Sigmoid colon (tissue), 7 donors: ENCODE results near the gene TRABD2B. TPM values are rescaled to one million over a fixed set of nuclear protein-coding genes. Genes with fewer than 3 reads are reported as not detected.

Experiments used
- DNase-seq: peaks from one replicate; pipeline ENCODE4 v3.0.0-alpha.2; 2019
- H3K27ac ChIP-seq, 4 donors: fragments of 200-600 bp; sonication (generic); one replicate each; pipeline ENCODE4 v1.5.1; 2016 to 2019; ENCODE audit warnings: mild to moderate bottlenecking in 1 of 4
- H3K27me3 ChIP-seq, 3 donors: fragments of 200-600 bp; sonication (generic); one replicate each; pipeline ENCODE4 v1.5.1; 2019; ENCODE audit warnings: mild to moderate bottlenecking in 1 of 3
- H3K36me3 ChIP-seq, 4 donors: fragments of 200-600 bp; sonication (generic); one replicate each; pipeline ENCODE4 v1.5.1; 2016 to 2019
- H3K4me1 ChIP-seq, 4 donors: fragments of 200-600 bp; sonication (generic); one replicate each; pipeline ENCODE4 v1.5.1; 2017 to 2019
- H3K4me3 ChIP-seq, 4 donors: fragments of 200-600 bp; sonication (generic); one replicate each; pipeline ENCODE4 v1.5.1; 2017 to 2019; ENCODE audit warnings: mild to moderate bottlenecking in 2 of 4, moderate library complexity in 1 of 4
- H3K9me3 ChIP-seq, 4 donors: fragments of 200-600 bp in 3 of 4; sonication (generic) in 3 of 4; one replicate each; pipeline versions ENCODE4 v1.5.1 to v1.6.1; 2013 to 2019
- EP300 ChIP-seq, 4 donors: sonication (generic); formaldehyde crosslinking; IDR thresholded peaks; one replicate each; pipeline ENCODE4 v1.6.1; 2017; ENCODE audit warnings: antibody characterized with exemption in 4 of 4
- POLR2A ChIP-seq, 2 donors: fragments of 450-650 bp; IDR thresholded peaks; one replicate each; pipeline ENCODE4 v1.6.1; 2016; ENCODE audit warnings: antibody characterized with exemption in 2 of 2, mild to moderate bottlenecking in 2 of 2, moderate library complexity in 2 of 2
- POLR2AphosphoS5 ChIP-seq, 4 donors: sonication (generic); formaldehyde crosslinking; IDR thresholded peaks; one replicate each; pipeline ENCODE4 v1.6.1; 2017; ENCODE audit warnings: antibody characterized with exemption in 4 of 4
- WGBS, 2 donors: extraction: QIAGEN DNeasy Blood & Tissue Kit; methylation state at CpG; one replicate each; pipeline ENCODE4 v1.1.7; 2013; 5-methylcytosine and 5-hydroxymethylcytosine counted together
- intact Hi-C: fragments of 100-400 bp; cut with DNase I; formaldehyde crosslinking; loops from one replicate; pipeline ENCODE4 v1.15.1; 2023
- polyA plus RNA-seq, 3 donors: library from polyadenylated mRNA; stranded (reverse); fragments of 200-250 nt; gene quantifications; one replicate each; pipeline ENCODE4 v1.2.3, GENCODE V29; 2013
- total RNA-seq, 4 donors: library from RNA; depleted of rRNA; stranded (reverse); fragments of >200 nt; gene quantifications; one replicate each; pipeline ENCODE4 v1.1.0, GENCODE V29; 2016
- TF ChIP-seq, protein P1 (sequence below), 4 experiments: fragments of 450-650 bp in 3 of 4; fragments of 200-600 bp in 1 of 4; IDR thresholded peaks; one replicate each; pipeline ENCODE4 v1.5.1; 2016 to 2019; ENCODE audit warnings: antibody characterized with exemption in 4 of 4, mild to moderate bottlenecking in 3 of 4, moderate library complexity in 2 of 4
- donor health status: healthy with polysubstance abuse.
- donor health status: Bipolar disorder and iron deficiency.
- donor health status: healthy.

Gene TRABD2B
- total and polyA plus RNA-seq, 7 donors = 0.63 to 1.8 (median 1.0) TPM; not detected in 1

DNA sequence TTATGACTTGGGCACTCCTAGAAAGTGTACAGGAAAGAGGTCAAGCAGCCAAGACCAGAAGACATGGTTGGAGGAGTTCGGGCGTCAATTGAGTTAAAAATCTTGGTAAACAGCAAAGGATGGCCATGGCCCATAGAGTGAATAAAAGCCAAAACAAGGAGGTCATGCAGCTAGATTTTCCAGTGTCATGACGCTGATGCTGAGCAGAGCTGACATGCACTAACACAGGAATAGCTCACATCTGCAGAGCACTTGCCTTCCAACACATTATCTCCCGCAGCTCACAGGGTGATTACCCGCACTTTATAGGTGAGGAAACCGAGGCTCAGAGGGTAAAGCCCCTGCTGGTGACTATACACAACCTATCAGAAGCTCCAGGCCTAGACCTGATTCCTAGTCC, 49.7 kb downstream of the TRABD2B start:
- no peak for DNase-seq
- Histone ChIP-seq H3K4me1 (peaks cover 0 to 12% (median 3%) of the 10 kb centered on the region in 4 donors), H3K9me3 (no peaks in the 10 kb centered on the region), H3K27ac (no peak overlapping the region), H3K27me3 (no peaks in the 10 kb centered on the region), H3K4me3 (no peak overlapping the region), H3K36me3 (no peaks in the 10 kb centered on the region)
- TF ChIP-seq EP300 (IDR thresholded peaks at IDR 0.05) = no peak
- no peak for TF ChIP-seq POLR2A (IDR thresholded peaks at IDR 0.05)
- TF ChIP-seq POLR2AphosphoS5 (IDR thresholded peaks at IDR 0.05) = no peak
- TF ChIP-seq, protein P1, sequence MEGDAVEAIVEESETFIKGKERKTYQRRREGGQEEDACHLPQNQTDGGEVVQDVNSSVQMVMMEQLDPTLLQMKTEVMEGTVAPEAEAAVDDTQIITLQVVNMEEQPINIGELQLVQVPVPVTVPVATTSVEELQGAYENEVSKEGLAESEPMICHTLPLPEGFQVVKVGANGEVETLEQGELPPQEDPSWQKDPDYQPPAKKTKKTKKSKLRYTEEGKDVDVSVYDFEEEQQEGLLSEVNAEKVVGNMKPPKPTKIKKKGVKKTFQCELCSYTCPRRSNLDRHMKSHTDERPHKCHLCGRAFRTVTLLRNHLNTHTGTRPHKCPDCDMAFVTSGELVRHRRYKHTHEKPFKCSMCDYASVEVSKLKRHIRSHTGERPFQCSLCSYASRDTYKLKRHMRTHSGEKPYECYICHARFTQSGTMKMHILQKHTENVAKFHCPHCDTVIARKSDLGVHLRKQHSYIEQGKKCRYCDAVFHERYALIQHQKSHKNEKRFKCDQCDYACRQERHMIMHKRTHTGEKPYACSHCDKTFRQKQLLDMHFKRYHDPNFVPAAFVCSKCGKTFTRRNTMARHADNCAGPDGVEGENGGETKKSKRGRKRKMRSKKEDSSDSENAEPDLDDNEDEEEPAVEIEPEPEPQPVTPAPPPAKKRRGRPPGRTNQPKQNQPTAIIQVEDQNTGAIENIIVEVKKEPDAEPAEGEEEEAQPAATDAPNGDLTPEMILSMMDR (IDR thresholded peaks at IDR 0.05) = no peak
- WGBS, 2 donors = 89 to 91% methylated on average over 6 of the region's 6 CpGs
- intact Hi-C loops = no loop called here

DNA sequence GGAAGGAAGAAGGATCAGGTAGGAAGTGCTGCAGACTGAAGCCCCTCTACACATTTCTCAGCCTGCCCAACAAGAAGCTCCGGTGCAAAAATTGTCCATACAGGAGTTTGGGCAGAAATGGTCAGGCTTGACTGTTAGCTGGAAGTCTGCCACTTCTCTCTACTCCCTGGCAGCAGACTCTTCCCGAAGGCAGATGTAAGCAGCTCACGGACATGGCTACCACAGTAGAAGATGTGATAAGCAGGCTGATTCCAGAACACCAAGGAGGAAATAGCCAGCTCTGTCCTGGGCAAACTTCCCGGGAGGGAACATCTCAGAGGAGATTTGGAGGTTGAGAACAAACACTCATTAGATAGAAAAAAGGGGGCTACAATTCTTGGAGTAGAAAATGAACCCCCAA, 52.6 kb downstream of the TRABD2B start:
- 45 to 68% methylated on average over 4 of the region's 4 CpGs for WGBS, 2 donors
- TF ChIP-seq POLR2A (IDR thresholded peaks at IDR 0.05) (no peak), EP300 (IDR thresholded peaks at IDR 0.05) (no peak), POLR2AphosphoS5 (IDR thresholded peaks at IDR 0.05) (no peak)
- TF ChIP-seq, protein P1 (IDR thresholded peaks at IDR 0.05) = no peak
- no peaks in the 10 kb centered on the region for H3K27me3 ChIP-seq
- peak overlapping the region in 1 of 4 donors; percentile 26 for H3K27ac ChIP-seq
- no peak overlapping the region for H3K4me3 ChIP-seq
- H3K36me3 ChIP-seq = no peaks in the 10 kb centered on the region
- no peaks in the 10 kb centered on the region for H3K9me3 ChIP-seq
- DNase-seq = no peak
- peaks cover 0 to 12% (median 3%) of the 10 kb centered on the region in 4 donors for H3K4me1 ChIP-seq
- intact Hi-C loops = no loop called here

DNA sequence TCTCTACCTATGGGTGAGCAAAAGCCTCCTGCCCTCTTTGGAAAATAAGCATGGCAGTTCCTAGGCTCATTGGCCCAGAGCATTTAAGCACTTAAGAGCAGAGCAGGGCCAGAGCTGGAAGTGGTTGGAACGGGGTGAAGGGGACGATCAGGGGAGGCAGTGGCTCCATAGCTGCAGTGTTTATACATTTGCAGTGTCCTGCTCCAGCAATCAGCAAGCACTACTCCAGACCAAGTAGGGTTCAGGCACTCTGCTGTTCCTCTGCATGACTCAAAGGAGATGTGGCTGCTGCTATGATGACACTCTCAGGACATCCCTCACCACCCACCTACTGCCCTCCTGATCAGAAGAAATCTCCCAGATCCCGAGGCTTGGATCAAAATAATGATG, 55.0 kb downstream of the TRABD2B start:
- Histone ChIP-seq H3K9me3 (no peaks in the 10 kb centered on the region), H3K27me3 (no peaks in the 10 kb centered on the region), H3K27ac (no peak overlapping the region), H3K4me1 (peaks cover 0 to 12% (median 3%) of the 10 kb centered on the region in 4 donors), H3K36me3 (no peaks in the 10 kb centered on the region), H3K4me3 (no peak overlapping the region)
- TF ChIP-seq EP300 (IDR thresholded peaks at IDR 0.05) (no peak), POLR2A (IDR thresholded peaks at IDR 0.05) (no peak), POLR2AphosphoS5 (IDR thresholded peaks at IDR 0.05) (no peak)
- TF ChIP-seq, protein P1 (IDR thresholded peaks at IDR 0.05) = no peak
- no peak for DNase-seq
- WGBS, 2 donors = 69 to 75% methylated on average over 3 of the region's 3 CpGs
- intact Hi-C loops = no loop called here

DNA sequence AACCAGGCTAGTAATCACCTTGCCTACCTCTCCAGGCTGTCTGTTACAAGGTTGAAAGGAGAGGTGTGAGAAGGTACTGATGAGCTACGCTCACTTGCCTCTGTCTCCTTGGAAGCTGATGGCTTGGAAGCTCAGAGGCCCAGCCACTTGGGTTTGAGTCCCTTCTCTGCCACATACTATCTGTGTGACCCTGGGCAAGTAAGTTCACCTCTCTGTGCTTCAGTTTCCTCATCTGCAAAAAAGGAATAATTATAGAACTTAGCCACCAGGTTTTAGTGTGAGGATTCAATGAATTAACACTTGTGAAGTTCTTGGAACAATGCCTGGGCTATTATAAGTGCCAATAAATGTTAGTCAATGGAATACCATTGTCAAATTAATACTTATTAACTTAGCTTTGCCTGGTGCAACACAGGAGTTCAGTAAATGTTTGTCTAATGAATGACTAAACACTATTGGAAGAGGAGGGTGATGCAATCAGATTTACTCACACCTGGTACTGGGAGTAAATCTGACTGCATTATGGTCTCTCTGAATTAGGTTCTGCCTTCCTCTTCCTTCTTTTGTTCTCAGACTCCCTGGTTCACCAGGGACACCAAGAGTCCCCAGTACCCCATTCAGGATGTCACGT, 55.5 kb downstream of the TRABD2B start:
- DNase-seq = no peak
- Histone ChIP-seq H3K27me3 (no peaks in the 10 kb centered on the region), H3K4me3 (no peak overlapping the region), H3K36me3 (no peaks in the 10 kb centered on the region), H3K27ac (no peak overlapping the region), H3K4me1 (peaks cover 0 to 12% (median 3%) of the 10 kb centered on the region in 4 donors), H3K9me3 (no peaks in the 10 kb centered on the region)
- no peak for TF ChIP-seq POLR2AphosphoS5 (IDR thresholded peaks at IDR 0.05)
- TF ChIP-seq, protein P1 (IDR thresholded peaks at IDR 0.05) = no peak
- TF ChIP-seq EP300 (IDR thresholded peaks at IDR 0.05) = no peak
- no peak for TF ChIP-seq POLR2A (IDR thresholded peaks at IDR 0.05)
- intact Hi-C loops = no loop called here
- 73 to 86% methylated on average over 2 of the region's 2 CpGs for WGBS, 2 donors

DNA sequence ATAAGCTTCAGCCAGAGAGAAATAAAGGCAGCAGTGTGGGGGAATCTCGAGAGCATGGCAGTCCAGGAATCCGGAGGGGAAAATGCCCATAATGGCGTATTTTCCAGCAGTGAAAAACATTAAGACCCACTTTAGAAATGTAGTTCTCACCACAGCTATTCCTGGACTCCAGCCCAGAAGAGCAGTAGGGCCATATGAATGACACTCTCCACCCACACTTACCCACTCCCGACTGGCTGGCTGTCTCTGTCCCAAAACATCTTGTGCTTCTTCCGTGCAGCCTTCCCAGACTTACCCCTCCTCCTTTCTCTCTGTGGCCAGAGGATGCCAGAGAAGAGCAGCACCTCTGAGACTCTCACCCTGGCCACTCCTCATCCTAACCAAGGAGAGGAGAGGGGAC, 56.4 kb downstream of the TRABD2B start:
- no peaks in the 10 kb centered on the region for H3K9me3 ChIP-seq
- H3K4me3 ChIP-seq = no peak overlapping the region
- no peak for DNase-seq
- no peaks in the 10 kb centered on the region for H3K36me3 ChIP-seq
- no peaks in the 10 kb centered on the region for H3K27me3 ChIP-seq
- WGBS, 2 donors = 58 to 67% methylated on average over 5 of the region's 5 CpGs
- TF ChIP-seq POLR2A (IDR thresholded peaks at IDR 0.05) (no peak), POLR2AphosphoS5 (IDR thresholded peaks at IDR 0.05) (no peak), EP300 (IDR thresholded peaks at IDR 0.05) (no peak)
- TF ChIP-seq, protein P1 (IDR thresholded peaks at IDR 0.05) = no peak
- H3K27ac ChIP-seq = no peak overlapping the region
- H3K4me1 ChIP-seq = peaks cover 0 to 12% (median 3%) of the 10 kb centered on the region in 4 donors
- intact Hi-C loops = no loop called here
